ENCODE data around the gene LGALS16.

- TF ChIP-seq CTCF (conservative IDR thresholded peaks at IDR 0.05; ENCODE audit: low read length) (no peak), EZH2phosphoT487 (IDR thresholded peaks at IDR 0.05; ENCODE audit: borderline replicate concordance) (no peak)
These were observed 38.0 kb upstream of the LGALS16 start for GRCh38 chr19:39617745-39618144.

All from Loucy (cell line).